GM19043 (cell line): ENCODE data around the gene CPB2.

Experiments used
- ATAC-seq: cut with Tn5 transposase; IDR thresholded peaks from one replicate; pipeline ENCODE4 v1.9.1; 2021; ENCODE audit warnings: low read depth; ENCODE audit not compliant: unreplicated experiment

The CPB2 gene

GRCh38 chr13:46006688-46007452, 98.0 kb downstream of the CPB2 start:
- ATAC-seq, result no peak

DNA sequence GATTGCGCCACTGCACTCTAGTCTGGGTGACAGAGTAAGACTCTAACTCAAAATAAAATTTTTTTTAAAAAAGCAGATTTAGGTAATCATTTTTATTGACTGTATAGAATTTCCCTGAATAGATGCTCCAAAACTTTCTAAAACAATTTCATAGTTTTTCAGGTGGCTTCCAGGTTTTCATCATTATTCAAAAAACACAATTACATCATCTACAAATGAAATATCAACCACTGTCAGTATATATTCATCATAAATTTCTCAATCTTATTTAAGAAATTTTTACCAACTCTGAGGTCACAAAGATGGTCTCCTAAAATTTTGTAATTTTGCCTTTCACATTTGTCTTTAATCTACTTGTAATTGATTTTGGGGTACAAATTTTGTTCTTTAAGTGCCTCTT, 100.3 kb downstream of the CPB2 start:
- ATAC-seq, result no peak
